Mesenchymal stem cell (in vitro differentiated cells and primary cell): ENCODE data around the gene FAH.
"Not testable (repeated sequence)": the region's sequence is repeated elsewhere in the genome, so short reads cannot be mapped to it uniquely, and the experiment has no call there.

ENCODE experiments used
- DNase-seq: peaks from one replicate; pipeline ENCODE4 v3.0.0-alpha.2; 2013
- H2AFZ ChIP-seq: one replicate; pipeline ENCODE4 v1.6.1; 2013; ENCODE audit warnings: low read depth, mild to moderate bottlenecking, control low read depth, inconsistent platforms, low read length, moderate library complexity
- H2AK5ac ChIP-seq: 2 replicates; pipeline ENCODE4 v1.6.1; 2013; ENCODE audit warnings: low read length, moderate library complexity, mild to moderate bottlenecking, inconsistent platforms; ENCODE audit not compliant: severe bottlenecking
- H2BK120ac ChIP-seq: one replicate; pipeline ENCODE4 v1.6.1; 2013; ENCODE audit warnings: low read depth, mild to moderate bottlenecking, inconsistent platforms, low read length, moderate library complexity
- H2BK12ac ChIP-seq, 2 experiments: one replicate each; pipeline ENCODE4 v1.6.1; 2013; ENCODE audit warnings: inconsistent platforms in 2 of 2, low read length in 2 of 2, mild to moderate bottlenecking in 2 of 2, moderate library complexity in 2 of 2, control low read depth in 1 of 2
- H2BK15ac ChIP-seq: one replicate; pipeline ENCODE4 v1.6.1; 2013; ENCODE audit warnings: mild to moderate bottlenecking, low read depth, inconsistent platforms; ENCODE audit not compliant: poor library complexity, severe bottlenecking
- H2BK5ac ChIP-seq: 2 replicates; pipeline ENCODE4 v1.6.1; 2013; ENCODE audit warnings: low read depth, mild to moderate bottlenecking, low read length, control low read depth, inconsistent platforms; ENCODE audit not compliant: poor library complexity, severe bottlenecking
- H3K14ac ChIP-seq, 2 experiments: one replicate each; pipeline ENCODE4 v1.6.1; 2013; ENCODE audit warnings: inconsistent platforms in 2 of 2, low read length in 2 of 2, control low read depth in 1 of 2, mild to moderate bottlenecking in 1 of 2, moderate library complexity in 1 of 2
- H3K18ac ChIP-seq, 2 experiments: one replicate each; pipeline ENCODE4 v1.6.1; 2013; ENCODE audit warnings: inconsistent platforms in 2 of 2, low read length in 2 of 2, control low read depth in 1 of 2, low read depth in 1 of 2, mild to moderate bottlenecking in 1 of 2
- H3K23ac ChIP-seq, 2 experiments: one replicate each; pipeline ENCODE4 v1.6.1; 2013; ENCODE audit warnings: inconsistent platforms in 2 of 2, low read length in 2 of 2, mild to moderate bottlenecking in 2 of 2, moderate library complexity in 2 of 2, control low read depth in 1 of 2
- H3K27ac ChIP-seq: 2 replicates; pipeline ENCODE4 v1.5.1; 2013; ENCODE audit warnings: mild to moderate bottlenecking, moderate library complexity, low read length, control low read depth, inconsistent platforms; ENCODE audit not compliant: poor library complexity, severe bottlenecking
- H3K27me3 ChIP-seq, 2 experiments: 2 replicates each; pipeline versions ENCODE4 v1.6.1 to v1.7.0; 2013; ENCODE audit warnings: low read length in 2 of 2, mild to moderate bottlenecking in 2 of 2, moderate library complexity in 2 of 2, control low read depth in 1 of 2, inconsistent platforms in 1 of 2; ENCODE audit not compliant: control insufficient read depth in 1 of 2, insufficient read depth in 1 of 2
- H3K36me3 ChIP-seq, 2 experiments: 2 replicates each; pipeline versions ENCODE4 v1.6.1 to v1.7.0; 2013; ENCODE audit warnings: low read length in 2 of 2, control low read depth in 1 of 2, inconsistent platforms in 1 of 2, low read depth in 1 of 2, mild to moderate bottlenecking in 1 of 2; ENCODE audit not compliant: insufficient read depth in 2 of 2, control insufficient read depth in 1 of 2
- H3K4ac ChIP-seq, 2 experiments: one replicate each; pipeline ENCODE4 v1.6.1; 2013; ENCODE audit warnings: inconsistent platforms in 2 of 2, low read length in 2 of 2, mild to moderate bottlenecking in 2 of 2, moderate library complexity in 2 of 2, control low read depth in 1 of 2, low read depth in 1 of 2
- H3K4me1 ChIP-seq: 2 replicates; pipeline ENCODE4 v1.6.1; 2013; ENCODE audit warnings: low read depth, low read length, control low read depth; ENCODE audit not compliant: control insufficient read depth, insufficient read depth
- H3K4me2 ChIP-seq: 2 replicates; pipeline ENCODE4 v1.6.1; 2013; ENCODE audit warnings: low read length, mild to moderate bottlenecking, inconsistent platforms; ENCODE audit not compliant: poor library complexity, severe bottlenecking
- H3K4me3 ChIP-seq, 2 experiments: 2 replicates each; pipeline versions ENCODE4 v1.5.1 to v1.7.0; 2013; ENCODE audit warnings: low read length in 2 of 2, mild to moderate bottlenecking in 2 of 2, control low read depth in 1 of 2, low read depth in 1 of 2; ENCODE audit not compliant: insufficient read depth in 1 of 2
- H3K79me1 ChIP-seq: replicated peaks from 2 replicates; pipeline ENCODE4 v1.6.1; 2013; ENCODE audit warnings: mild to moderate bottlenecking, control low read depth, low read length, inconsistent platforms; ENCODE audit not compliant: poor library complexity, severe bottlenecking
- H3K9ac ChIP-seq: 2 replicates; pipeline ENCODE4 v1.7.0; 2013; ENCODE audit warnings: mild to moderate bottlenecking, low read length, moderate library complexity
- H3K9me3 ChIP-seq: 2 replicates; pipeline ENCODE4 v1.7.0; 2013; ENCODE audit warnings: mild to moderate bottlenecking, low read length; ENCODE audit not compliant: control insufficient read depth
- H4K8ac ChIP-seq: one replicate; pipeline ENCODE4 v1.6.1; 2013; ENCODE audit warnings: inconsistent platforms, mild to moderate bottlenecking, low read length, moderate library complexity
- H4K91ac ChIP-seq: one replicate; pipeline ENCODE4 v1.6.1; 2013; ENCODE audit warnings: mild to moderate bottlenecking, low read length, inconsistent platforms
- WGBS: methylation state at CpG from one replicate; pipeline ENCODE4 v1.1.7; 2013; ENCODE audit warnings: mixed read lengths; 5-methylcytosine and 5-hydroxymethylcytosine counted together

FAH gene

DNA sequence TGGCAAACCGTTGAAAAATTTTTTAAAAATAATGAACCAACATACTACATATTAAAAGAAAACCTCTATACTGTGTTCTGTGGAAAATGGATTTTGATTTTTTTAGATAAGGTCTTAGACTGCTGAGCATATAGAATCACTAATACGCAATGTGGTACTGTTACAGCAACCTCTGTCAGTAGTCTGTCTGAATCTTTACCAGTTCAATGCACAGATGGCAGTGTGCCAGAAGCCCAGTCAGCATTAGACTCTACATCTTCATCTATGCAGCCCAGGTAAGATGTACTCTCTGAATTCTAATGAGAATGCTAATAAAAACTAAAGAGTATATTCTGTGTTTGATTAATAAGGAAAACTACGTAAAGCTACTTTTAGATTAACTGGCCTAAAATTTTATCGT lies 31.3 kb upstream of the FAH start:
- H3K27ac ChIP-seq = no peak overlapping the region
- no peaks in the 10 kb centered on the region for H3K27me3 ChIP-seq
- no peak overlapping the region for H3K14ac ChIP-seq
- H3K9me3 ChIP-seq = no peaks in the 10 kb centered on the region
- no peak overlapping the region for H3K23ac ChIP-seq
- H3K18ac ChIP-seq = no peak overlapping the region
- H2AFZ ChIP-seq = no peak overlapping the region
- H3K9ac ChIP-seq = no peak overlapping the region
- H2BK12ac ChIP-seq = no peak overlapping the region
- WGBS = 100% methylated on average over 3 of the region's 4 CpGs
- peaks cover 4 to 58% of the 10 kb centered on the region in 2 experiments for H3K36me3 ChIP-seq
- no peak overlapping the region for H2BK5ac ChIP-seq
- no peak overlapping the region for H2AK5ac ChIP-seq
- no peak overlapping the region for H3K4ac ChIP-seq
- H3K79me1 ChIP-seq = peaks cover 4% of the 10 kb centered on the region
- DNase-seq = no peak
- H3K4me1 ChIP-seq = no peaks in the 10 kb centered on the region
- no peak overlapping the region for H4K8ac ChIP-seq
- H3K4me2 ChIP-seq = no peak overlapping the region
- H4K91ac ChIP-seq = no peak overlapping the region
- no peak overlapping the region for H2BK15ac ChIP-seq
- H3K4me3 ChIP-seq = no peak overlapping the region
- no peak overlapping the region for H2BK120ac ChIP-seq

DNA sequence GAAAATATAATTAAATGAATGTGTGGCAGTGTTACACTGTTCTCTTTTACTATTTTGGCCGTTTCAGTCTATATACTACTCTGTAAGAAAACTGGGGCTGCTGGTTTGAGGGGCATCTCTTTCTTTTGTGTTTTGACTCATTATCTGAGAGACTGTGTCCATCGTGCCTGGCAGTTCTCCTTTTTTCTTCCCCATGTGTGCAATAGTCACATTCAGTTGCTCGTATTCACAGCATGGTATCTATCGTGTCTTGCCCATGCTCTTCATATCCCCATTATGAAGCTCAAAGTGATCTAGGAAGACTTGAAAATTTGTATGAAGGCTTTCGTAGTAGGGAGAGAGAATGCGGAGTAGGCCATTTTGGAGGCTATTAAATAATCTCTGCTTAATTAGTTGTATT lies 29.8 kb upstream of the FAH start:
- Histone ChIP-seq H2BK120ac (no peak overlapping the region), H3K14ac (no peak overlapping the region), H3K9ac (no peak overlapping the region), H4K91ac (no peak overlapping the region), H2BK15ac (no peak overlapping the region), H3K4ac (no peak overlapping the region), H3K18ac (no peak overlapping the region), H4K8ac (no peak overlapping the region), H2BK5ac (no peak overlapping the region), H3K4me2 (no peak overlapping the region), H3K79me1 (peaks cover 5% of the 10 kb centered on the region), H3K9me3 (no peaks in the 10 kb centered on the region), H3K36me3 (peaks cover 7 to 62% of the 10 kb centered on the region in 2 experiments), H2BK12ac (no peak overlapping the region), H3K4me3 (no peak overlapping the region), H3K23ac (no peak overlapping the region), H2AFZ (no peak overlapping the region), H3K27ac (no peak overlapping the region), H2AK5ac (no peak overlapping the region), H3K27me3 (no peaks in the 10 kb centered on the region), H3K4me1 (no peaks in the 10 kb centered on the region)
- WGBS = over 99% methylated on average over 6 of the region's 6 CpGs
- no peak for DNase-seq

DNA sequence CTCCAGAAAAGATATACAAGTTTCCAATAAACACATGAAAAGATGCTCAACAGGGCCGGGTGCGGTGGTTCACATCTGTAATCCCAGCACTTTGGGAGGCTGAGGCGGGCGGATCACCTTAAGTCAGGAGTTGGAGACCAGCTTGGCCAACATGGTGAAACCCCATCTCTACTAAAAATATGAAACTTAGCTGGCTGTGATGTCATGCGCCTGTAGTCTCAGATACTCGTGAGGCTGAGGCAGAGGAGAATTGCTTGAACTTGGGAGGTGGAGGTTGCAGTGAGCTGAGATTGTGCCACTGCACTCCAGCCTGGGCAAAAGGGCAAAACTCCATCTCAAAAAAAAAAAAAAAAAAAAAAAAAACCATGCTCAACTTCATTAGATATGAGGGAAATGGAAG lies 25.5 kb upstream of the FAH start:
- H3K27ac ChIP-seq, H2AK5ac ChIP-seq, H2AFZ ChIP-seq, H3K4me1 ChIP-seq, H3K27me3 ChIP-seq, H3K9ac ChIP-seq, H3K4ac ChIP-seq, DNase-seq, H2BK12ac ChIP-seq, H3K4me3 ChIP-seq, H2BK15ac ChIP-seq, H4K8ac ChIP-seq, H3K23ac ChIP-seq, H2BK5ac ChIP-seq, H3K14ac ChIP-seq, H4K91ac ChIP-seq, H3K18ac ChIP-seq, H3K4me2 ChIP-seq, H3K9me3 ChIP-seq, H2BK120ac ChIP-seq: not testable (repeated sequence)
- H3K36me3 ChIP-seq = peaks cover 7 to 83% of the 10 kb centered on the region in 2 experiments
- H3K79me1 ChIP-seq = peaks cover 11% of the 10 kb centered on the region
- WGBS = 89% methylated on average over 4 of the region's 6 CpGs

DNA sequence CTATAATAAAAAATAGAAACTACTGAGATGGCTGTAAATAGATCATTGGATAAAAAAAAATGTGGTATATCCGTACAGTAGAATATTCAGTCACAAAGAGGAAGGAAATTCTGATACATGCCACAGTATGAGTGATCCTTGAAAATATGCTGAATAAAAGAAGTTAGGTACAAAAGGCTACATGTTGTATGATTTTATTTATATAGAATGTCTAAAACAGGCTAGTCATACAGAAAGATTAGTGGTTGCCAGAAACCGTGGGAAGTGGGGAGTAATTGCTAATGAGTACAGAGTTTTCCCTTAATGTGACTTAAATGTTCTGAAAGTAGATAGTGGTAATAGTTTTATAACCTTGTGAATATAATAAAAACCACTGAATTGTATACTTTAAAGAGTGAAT lies 24.9 kb upstream of the FAH start:
- Histone ChIP-seq H2BK5ac (no peak overlapping the region), H2BK15ac (no peak overlapping the region), H3K4me3 (no peak overlapping the region), H3K14ac (no peak overlapping the region), H4K91ac (no peak overlapping the region), H4K8ac (no peak overlapping the region), H3K4me1 (no peaks in the 10 kb centered on the region), H3K4ac (no peak overlapping the region), H3K9ac (no peak overlapping the region), H2BK120ac (no peak overlapping the region), H2BK12ac (no peak overlapping the region), H3K23ac (no peak overlapping the region), H2AK5ac (no peak overlapping the region), H3K27ac (no peak overlapping the region), H3K36me3 (peaks cover 7 to 83% of the 10 kb centered on the region in 2 experiments), H3K27me3 (no peaks in the 10 kb centered on the region), H3K4me2 (no peak overlapping the region), H3K79me1 (peaks cover 11% of the 10 kb centered on the region), H2AFZ (no peak overlapping the region), H3K9me3 (no peaks in the 10 kb centered on the region), H3K18ac (no peak overlapping the region)
- no peak for DNase-seq
- 96% methylated on average over 2 of the region's 2 CpGs for WGBS
